ENCODE measurements around the gene NKAP. TPM values are rescaled to one million over a fixed set of nuclear protein-coding genes. Genes with fewer than 3 reads are reported as not detected.
A peak's percentile ranks its signal among the peaks of the same experiment; 100 is the strongest.
"Not testable (repeated sequence)": the region's sequence is repeated elsewhere in the genome, so short reads cannot be mapped to it uniquely, and the experiment has no call there.

The NKAP gene
- total and polyA plus RNA-seq, 2 donors, result 6.8 to 11.5 TPM

DNA sequence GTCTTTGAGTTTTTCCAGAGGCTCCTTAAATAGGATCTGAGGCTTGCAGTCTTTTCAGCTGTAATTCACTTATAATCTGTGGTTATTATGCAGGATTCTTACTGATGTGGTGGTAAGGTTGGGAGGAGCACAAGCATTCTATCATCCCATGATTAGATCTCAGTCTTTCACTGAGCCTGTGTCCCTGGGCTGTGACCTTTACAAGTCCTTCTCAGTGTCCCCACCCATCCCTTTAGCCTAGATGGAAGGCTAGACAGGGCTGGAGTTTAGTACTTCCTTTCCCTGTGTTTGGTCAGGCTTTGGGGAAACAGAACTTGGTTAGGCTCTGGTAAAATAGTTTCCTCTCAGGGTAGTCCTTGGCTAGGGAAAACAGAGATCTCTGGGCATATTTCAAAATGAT is 17.1 kb upstream of the NKAP start:
- Histone ChIP-seq H3K36me3 (ENCODE audit: insufficient read depth) (no peaks in the 10 kb centered on the region), H3K27ac (ENCODE audit: low read depth) (no peak overlapping the region), H3K4me1 (ENCODE audit: insufficient read depth) (no peaks in the 10 kb centered on the region), H3K4me3 (ENCODE audit: low read depth, low read length) (no peak overlapping the region)
- DNase-seq (ENCODE audit: extremely low spot score), result no peak

DNA sequence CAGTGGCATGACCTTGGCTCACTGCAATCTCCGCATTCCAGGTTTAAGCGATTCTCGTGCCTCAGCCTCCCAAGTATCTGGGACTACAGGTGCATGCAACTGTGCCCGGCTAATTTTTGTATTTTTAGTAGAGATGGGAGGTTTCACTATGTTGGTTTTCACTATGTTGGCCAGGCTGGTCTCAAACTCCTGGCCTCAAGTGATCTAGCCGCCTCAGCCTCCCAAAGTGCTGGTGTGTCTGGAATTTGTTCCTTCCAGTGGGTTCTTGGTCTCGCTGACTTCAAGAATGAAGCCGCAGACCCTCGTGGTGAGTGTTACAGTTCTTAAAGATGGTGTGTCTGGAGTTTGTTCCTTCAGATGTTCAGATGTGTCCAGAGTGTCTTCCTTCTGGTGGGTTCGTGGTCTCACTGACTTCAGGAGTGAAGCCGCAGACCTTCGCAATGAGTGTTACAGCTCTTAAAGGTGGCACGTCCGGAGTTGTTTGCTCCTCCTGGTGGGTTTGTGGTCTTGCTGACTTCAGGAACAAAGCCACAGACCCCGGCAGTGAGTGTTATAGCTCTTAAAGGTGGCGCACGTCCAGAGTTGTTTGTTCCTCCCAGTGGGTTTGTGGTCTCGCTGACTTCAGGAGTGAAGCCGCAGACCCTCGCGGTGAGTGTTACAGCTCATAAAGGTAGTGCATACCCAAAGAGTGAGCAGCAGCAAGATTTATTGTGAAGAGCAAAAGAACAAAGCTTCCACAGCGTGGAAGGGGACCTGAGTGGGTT is 12.4 kb upstream of the NKAP start:
- not testable (repeated sequence) for H3K27ac ChIP-seq (ENCODE audit: low read depth); H3K4me1 ChIP-seq (ENCODE audit: insufficient read depth); H3K36me3 ChIP-seq (ENCODE audit: insufficient read depth); H3K4me3 ChIP-seq (ENCODE audit: low read depth, low read length); DNase-seq (ENCODE audit: extremely low spot score)
- WGBS, result 82% methylated on average over 21 of the region's 21 CpGs

DNA sequence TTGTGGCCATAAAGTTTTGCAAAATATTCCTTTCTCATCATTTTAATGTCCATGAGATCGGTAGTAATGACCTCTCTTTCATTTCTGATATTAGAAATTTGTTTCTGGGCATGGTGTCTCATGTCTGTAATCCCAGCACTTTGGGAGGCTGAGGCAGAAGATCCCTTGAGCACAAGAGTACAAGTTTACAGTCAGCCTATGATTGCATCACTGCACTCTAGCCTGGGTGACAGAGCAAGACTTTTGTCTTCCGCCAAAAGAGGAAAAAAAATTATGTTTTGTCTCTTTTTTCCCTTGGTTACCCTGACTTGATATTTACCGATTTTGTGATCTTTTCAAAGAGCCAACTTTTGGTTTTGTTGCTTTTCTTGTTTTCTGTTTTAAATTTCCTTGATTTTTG is 10.8 kb upstream of the NKAP start:
- no peaks in the 10 kb centered on the region for H3K4me1 ChIP-seq (ENCODE audit: insufficient read depth)
- no peaks in the 10 kb centered on the region for H3K36me3 ChIP-seq (ENCODE audit: insufficient read depth)
- H3K4me3 ChIP-seq (ENCODE audit: low read depth, low read length), result no peak overlapping the region
- H3K27ac ChIP-seq (ENCODE audit: low read depth), result no peak overlapping the region
- DNase-seq (ENCODE audit: extremely low spot score), result no peak
- 72% methylated on average over 3 of the region's 3 CpGs for WGBS

DNA sequence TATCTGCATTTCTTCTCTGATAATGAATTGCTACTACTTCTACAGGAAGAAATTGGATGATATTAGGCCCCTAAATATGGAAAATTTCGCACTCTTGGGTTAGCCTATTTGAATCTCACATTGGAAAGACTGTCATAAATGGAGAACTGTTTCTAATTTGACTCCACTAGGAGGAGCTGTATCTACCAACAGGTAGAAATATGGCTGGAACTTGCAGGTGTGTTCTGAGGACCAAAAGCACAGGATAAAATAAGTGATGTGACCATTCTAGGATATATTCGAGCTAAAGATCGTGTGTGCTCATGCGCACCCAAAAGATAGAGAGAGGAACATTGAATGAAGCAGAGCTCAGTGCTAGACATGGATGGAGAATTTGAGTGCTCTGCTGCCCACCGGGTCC is 4.8 kb upstream of the NKAP start:
- 85% methylated on average over 5 of the region's 5 CpGs for WGBS
- no peaks in the 10 kb centered on the region for H3K36me3 ChIP-seq (ENCODE audit: insufficient read depth)
- no peak overlapping the region for H3K27ac ChIP-seq (ENCODE audit: low read depth)
- no peak overlapping the region for H3K4me3 ChIP-seq (ENCODE audit: low read depth, low read length)
- no peak for DNase-seq (ENCODE audit: extremely low spot score)
- no peaks in the 10 kb centered on the region for H3K4me1 ChIP-seq (ENCODE audit: insufficient read depth)

DNA sequence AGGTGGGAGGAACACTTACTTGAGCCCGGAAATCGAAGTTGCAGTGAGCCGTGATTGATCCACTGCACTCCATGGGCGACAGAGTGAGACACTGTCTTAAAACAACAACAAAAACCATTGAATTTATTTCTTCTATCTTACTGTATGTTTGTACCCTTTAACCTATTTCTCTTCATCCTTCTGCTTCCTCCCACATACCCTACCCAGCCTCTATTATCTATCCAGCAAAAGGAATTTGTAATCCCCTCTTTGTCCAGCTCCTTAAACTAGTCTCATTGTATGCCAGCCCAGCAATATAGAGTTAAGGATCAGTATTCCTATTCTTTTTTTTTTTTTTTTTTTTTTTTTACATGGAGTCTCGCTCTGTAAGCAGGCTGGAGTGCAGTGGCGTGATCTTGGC is 1.9 kb upstream of the NKAP start:
- WGBS, result 64% methylated on average over 6 of the region's 6 CpGs

DNA sequence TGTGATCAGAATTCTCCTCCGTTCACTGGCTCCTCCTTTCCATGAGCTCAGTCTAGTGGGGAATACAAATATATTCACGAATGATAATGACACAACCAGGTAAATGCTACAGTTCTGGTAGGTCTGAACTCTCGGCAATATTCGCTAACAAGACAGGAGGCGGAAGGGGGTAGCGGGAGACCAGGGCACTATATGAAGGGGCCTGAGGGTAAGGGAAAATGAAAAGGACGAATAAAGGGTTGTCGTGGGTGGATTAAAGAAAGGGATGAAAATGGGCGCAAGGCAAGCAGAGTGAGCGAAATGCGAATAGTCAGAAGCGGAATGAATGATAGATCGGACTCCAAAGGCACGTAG is 743 bp downstream of the NKAP start:
- WGBS, result under 1% methylated on average over 14 of the region's 14 CpGs
- no peaks in the 10 kb centered on the region for H3K4me1 ChIP-seq (ENCODE audit: insufficient read depth)
- no peaks in the 10 kb centered on the region for H3K36me3 ChIP-seq (ENCODE audit: insufficient read depth)
- H3K4me3 ChIP-seq (ENCODE audit: low read depth, low read length), result peak overlapping the region; percentile 73
- H3K27ac ChIP-seq (ENCODE audit: low read depth), result peak overlapping the region; percentile 92
- DNase-seq (ENCODE audit: extremely low spot score), result no peak

More for the DNA sequence above, 1.9 kb upstream of the NKAP start:
- Histone ChIP-seq H3K4me1 (ENCODE audit: insufficient read depth) (no peaks in the 10 kb centered on the region), H3K27ac (ENCODE audit: low read depth) (no peak overlapping the region), H3K4me3 (ENCODE audit: low read depth, low read length) (no peak overlapping the region), H3K36me3 (ENCODE audit: insufficient read depth) (no peaks in the 10 kb centered on the region)
- DNase-seq (ENCODE audit: extremely low spot score), result no peak

DNA sequence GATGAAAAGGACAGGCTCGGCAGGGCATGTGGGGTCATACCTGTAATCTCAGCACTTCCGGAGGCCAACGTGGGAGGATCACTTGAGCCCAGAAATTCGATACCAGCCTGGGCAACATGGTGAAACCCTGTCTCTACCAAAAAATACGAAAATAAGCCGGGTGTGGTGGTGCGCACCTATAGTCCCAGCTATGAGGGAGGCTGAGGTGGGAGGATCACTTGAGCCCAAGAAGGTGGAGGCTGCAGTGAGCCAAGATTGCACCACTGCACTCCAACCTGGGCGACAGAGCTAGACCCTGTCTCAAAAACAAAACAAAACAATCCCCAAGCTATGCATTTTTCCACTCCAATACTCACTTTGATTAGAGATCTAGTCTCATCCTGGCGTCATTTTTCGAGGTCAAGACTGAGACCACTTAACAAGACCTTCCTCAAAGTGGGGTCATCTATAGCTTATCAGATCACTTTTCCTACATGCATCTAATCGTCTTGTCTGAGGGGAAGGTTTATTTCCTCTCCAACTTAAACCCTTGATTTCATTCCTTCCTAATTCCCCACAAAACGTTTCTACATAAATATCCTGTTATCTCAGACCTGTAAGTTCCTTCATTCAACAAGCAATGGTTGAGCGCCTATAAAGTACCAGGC is 1.3 kb downstream of the NKAP start:
- Histone ChIP-seq H3K36me3 (ENCODE audit: insufficient read depth) (no peaks in the 10 kb centered on the region), H3K4me1 (ENCODE audit: insufficient read depth) (no peaks in the 10 kb centered on the region), H3K4me3 (ENCODE audit: low read depth, low read length) (peak overlapping the region; percentile 73), H3K27ac (ENCODE audit: low read depth) (no peak overlapping the region)
- no peak for DNase-seq (ENCODE audit: extremely low spot score)
- WGBS, result 48% methylated on average over 13 of the region's 13 CpGs

DNA sequence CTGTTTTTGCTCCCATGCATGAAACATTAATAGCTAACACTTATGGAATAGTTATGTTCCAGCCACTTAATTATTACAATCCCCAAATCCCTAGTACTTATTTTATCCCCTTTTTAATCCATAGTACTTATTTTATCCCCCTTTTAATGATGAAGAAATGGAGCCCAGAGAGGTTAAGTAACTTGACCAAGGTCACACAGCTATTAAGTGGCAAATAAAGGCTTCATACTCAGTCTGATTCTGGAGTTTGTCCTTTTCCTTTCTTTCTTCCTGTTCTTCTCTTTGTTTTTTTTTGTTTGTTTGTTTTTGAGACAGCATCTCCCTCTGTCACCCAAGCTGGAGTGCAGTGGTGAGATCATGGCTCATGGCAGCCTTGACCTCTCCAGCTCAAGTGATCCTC is 2.2 kb downstream of the NKAP start:
- H3K36me3 ChIP-seq (ENCODE audit: insufficient read depth), result no peaks in the 10 kb centered on the region
- no peak overlapping the region for H3K27ac ChIP-seq (ENCODE audit: low read depth)
- H3K4me1 ChIP-seq (ENCODE audit: insufficient read depth), result no peaks in the 10 kb centered on the region
- no peak for DNase-seq (ENCODE audit: extremely low spot score)
- H3K4me3 ChIP-seq (ENCODE audit: low read depth, low read length), result no peak overlapping the region

DNA sequence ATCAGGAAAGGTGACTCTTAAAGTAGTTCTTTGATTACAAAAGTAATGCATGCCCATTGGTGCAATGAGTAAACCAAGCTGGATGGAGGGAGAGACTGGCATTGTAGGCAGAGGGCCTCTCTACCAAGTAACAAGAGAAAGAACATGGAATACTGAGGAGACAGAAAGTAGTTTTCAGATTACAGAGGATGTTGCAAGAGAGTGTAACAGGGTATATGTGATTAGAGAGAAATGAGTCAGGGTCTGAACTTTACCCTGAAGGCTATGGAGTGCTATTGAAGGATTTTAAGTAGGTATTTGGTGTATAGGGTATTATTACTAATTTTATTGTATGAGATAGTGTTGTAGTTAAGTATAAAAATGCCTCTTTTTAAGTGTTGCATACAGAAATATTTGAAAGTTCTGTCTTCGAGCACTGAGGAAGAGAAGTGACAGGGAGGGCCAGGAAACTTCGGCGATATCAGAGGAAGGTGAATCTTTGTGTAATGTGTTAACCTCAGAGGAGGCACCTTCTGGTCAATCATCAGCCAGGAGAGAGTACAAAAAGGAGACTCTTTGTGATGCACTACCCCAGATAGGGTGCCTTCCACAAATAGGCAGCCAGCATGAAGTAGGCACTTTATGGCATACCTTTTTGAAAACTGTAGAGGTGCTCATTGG is 8.2 kb downstream of the NKAP start:
- 97% methylated on average over 3 of the region's 3 CpGs for WGBS

DNA sequence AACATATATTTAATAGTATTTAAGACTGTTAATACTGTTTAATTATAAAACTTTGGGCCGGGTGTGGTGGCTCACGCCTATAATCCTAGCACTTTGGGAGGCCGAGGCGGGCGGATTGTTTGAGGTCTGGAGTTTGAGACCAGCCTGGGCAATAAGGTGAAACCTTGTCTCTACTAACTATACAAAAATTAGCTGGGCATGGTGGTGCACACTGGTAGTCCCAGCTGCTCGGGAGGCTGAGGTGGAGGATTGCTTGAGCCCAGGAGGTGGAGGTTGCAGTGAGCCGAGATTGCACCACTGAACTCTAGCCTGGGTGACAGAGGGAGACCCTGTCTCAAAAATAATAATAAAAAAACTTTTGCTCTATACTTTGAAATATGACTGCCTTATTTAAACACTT is 21.2 kb downstream of the NKAP start:
- not testable (repeated sequence) for H3K36me3 ChIP-seq (ENCODE audit: insufficient read depth); H3K27ac ChIP-seq (ENCODE audit: low read depth); H3K4me3 ChIP-seq (ENCODE audit: low read depth, low read length); DNase-seq (ENCODE audit: extremely low spot score); H3K4me1 ChIP-seq (ENCODE audit: insufficient read depth)
- 97% methylated on average over 7 of the region's 7 CpGs for WGBS

More for the DNA sequence above, 8.2 kb downstream of the NKAP start:
- DNase-seq (ENCODE audit: extremely low spot score), result no peak
- no peaks in the 10 kb centered on the region for H3K4me1 ChIP-seq (ENCODE audit: insufficient read depth)
- no peak overlapping the region for H3K4me3 ChIP-seq (ENCODE audit: low read depth, low read length)
- H3K27ac ChIP-seq (ENCODE audit: low read depth), result no peak overlapping the region
- no peaks in the 10 kb centered on the region for H3K36me3 ChIP-seq (ENCODE audit: insufficient read depth)

DNA sequence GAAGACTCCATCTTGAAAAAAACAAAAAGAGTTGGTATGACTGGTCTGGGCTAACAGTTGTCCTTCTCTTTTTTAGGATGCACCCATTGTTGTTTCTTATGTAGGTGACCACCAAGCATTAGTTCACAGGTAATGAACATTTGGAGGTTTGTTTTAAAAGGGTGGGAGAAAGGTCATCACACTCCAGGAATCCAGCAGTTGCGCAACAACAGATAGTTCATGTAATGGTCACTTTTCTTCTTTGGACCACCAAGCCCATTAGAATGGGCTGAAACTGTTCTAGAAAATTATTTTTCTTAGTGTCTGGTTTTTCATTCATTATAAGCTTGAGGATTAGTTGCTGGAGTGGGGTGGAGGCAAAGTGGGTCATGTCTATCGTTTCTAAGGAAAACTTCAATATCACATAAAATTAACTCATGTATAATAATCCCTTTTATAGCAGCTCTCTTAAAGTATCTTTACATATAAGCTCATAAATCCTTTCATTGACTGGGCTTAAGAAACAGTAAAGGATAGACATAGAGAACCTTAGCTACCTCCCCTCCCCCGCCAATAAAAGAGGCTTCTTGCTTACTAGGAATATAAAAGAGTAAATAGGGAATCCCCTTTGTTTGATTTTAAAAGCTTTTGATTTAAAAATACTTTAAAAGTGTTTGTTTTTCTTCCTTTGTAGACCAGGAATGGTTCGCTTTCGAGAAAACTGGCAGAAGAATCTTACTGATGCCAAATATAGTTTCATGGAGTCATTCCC is 23.5 kb downstream of the NKAP start:
- no peak overlapping the region for H3K4me3 ChIP-seq (ENCODE audit: low read depth, low read length)
- no peaks in the 10 kb centered on the region for H3K36me3 ChIP-seq (ENCODE audit: insufficient read depth)
- DNase-seq (ENCODE audit: extremely low spot score), result no peak
- no peak overlapping the region for H3K27ac ChIP-seq (ENCODE audit: low read depth)
- 84% methylated on average over 5 of the region's 5 CpGs for WGBS
- H3K4me1 ChIP-seq (ENCODE audit: insufficient read depth), result no peaks in the 10 kb centered on the region

DNA sequence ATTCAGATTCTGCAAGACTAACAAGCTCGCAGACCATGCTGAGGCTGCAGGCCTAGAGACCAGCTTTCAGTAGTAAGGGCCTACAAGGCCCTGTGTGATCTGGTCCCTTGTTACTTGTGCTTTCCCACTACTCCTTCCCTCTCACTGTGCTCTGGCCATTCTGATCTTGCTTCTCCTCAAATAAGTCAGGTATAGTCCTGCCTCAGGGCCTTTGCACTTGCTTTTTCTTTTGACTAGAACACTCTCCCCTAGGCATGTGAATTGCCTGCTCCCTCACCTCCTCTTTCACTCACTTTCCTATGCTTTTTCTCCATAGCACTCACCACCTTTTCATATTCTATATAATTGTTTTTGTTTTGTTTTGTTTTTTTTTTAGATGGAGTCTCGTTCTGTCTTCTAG is 25.7 kb downstream of the NKAP start:
- 90% methylated on average over 2 of the region's 2 CpGs for WGBS
- H3K36me3 ChIP-seq (ENCODE audit: insufficient read depth), result no peaks in the 10 kb centered on the region
- no peak overlapping the region for H3K4me3 ChIP-seq (ENCODE audit: low read depth, low read length)
- no peaks in the 10 kb centered on the region for H3K4me1 ChIP-seq (ENCODE audit: insufficient read depth)
- DNase-seq (ENCODE audit: extremely low spot score), result no peak
- H3K27ac ChIP-seq (ENCODE audit: low read depth), result no peak overlapping the region

DNA sequence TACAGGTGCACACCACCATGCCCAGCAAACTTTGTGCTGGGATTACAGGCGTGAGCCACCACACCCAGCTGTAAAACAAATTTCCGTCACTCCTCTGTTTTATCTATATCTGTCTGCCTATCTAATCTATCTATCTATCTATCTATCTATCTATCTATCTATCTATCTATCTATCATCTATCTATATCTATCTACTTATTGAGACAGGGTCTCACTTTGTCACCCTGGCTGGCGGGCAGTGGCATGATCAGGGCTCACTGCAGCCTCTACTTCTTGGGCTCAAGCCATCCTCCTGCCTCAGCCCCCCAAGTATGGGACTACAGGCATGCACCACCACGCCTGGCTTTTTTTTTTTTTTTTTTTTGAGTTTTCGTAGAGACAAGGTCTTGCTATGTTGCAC is 27.2 kb downstream of the NKAP start:
- Histone ChIP-seq H3K4me3 (ENCODE audit: low read depth, low read length) (no peak overlapping the region), H3K4me1 (ENCODE audit: insufficient read depth) (no peaks in the 10 kb centered on the region), H3K36me3 (ENCODE audit: insufficient read depth) (no peaks in the 10 kb centered on the region), H3K27ac (ENCODE audit: low read depth) (no peak overlapping the region)
- no peak for DNase-seq (ENCODE audit: extremely low spot score)
- WGBS, result 86% methylated on average over 5 of the region's 5 CpGs

DNA sequence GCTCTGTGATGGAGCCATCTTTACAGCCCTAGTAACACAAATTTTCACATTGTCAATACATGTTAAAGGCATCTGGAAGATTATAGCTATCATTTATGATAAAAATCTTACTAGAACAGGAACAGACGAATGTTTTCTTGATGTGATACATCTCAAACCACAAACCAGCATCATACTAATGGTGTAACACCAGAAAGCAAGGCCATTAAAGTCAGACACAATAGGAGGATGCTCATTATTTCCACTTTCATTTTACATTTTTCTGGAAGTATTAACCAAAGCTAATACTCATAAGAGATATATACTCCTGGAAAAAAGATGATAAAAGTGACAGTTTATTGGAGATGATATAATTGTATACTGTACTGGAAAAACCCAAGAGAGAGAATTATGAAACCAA is 42.6 kb downstream of the NKAP start:
- Histone ChIP-seq H3K4me3 (ENCODE audit: low read depth, low read length) (no peak overlapping the region), H3K27ac (ENCODE audit: low read depth) (no peak overlapping the region), H3K4me1 (ENCODE audit: insufficient read depth) (no peaks in the 10 kb centered on the region), H3K36me3 (ENCODE audit: insufficient read depth) (no peaks in the 10 kb centered on the region)
- 63% methylated on average over 1 of the region's 1 CpG for WGBS
- DNase-seq (ENCODE audit: extremely low spot score), result no peak
